Spinal cord (tissue), 10 donors: Measurements from ENCODE around the gene GDF15. TPM values are rescaled to one million over a fixed set of nuclear protein-coding genes. Genes with fewer than 3 reads are reported as not detected.

ENCODE experiments used
- DNase-seq, 6 donors: peaks; one replicate each; pipeline versions ENCODE4 v3.0.0 to v3.0.0-alpha.2; 2013 to 2015; ENCODE audit warnings: low spot score in 6 of 6, low read depth in 4 of 6
- H3K27ac ChIP-seq: one replicate; pipeline ENCODE4 v1.5.1; 2013; ENCODE audit warnings: low read depth, low read length, control low read depth
- H3K27me3 ChIP-seq: one replicate; pipeline ENCODE4 v1.6.1; 2013; ENCODE audit warnings: low read length; ENCODE audit not compliant: control insufficient read depth, insufficient read depth
- H3K36me3 ChIP-seq: one replicate; pipeline ENCODE4 v1.6.1; 2013; ENCODE audit warnings: low read length; ENCODE audit not compliant: control insufficient read depth, insufficient read depth
- H3K4me1 ChIP-seq: one replicate; pipeline ENCODE4 v1.6.1; 2013; ENCODE audit warnings: low read length; ENCODE audit not compliant: control insufficient read depth, insufficient read depth
- H3K4me3 ChIP-seq: one replicate; pipeline ENCODE4 v1.5.1; 2013; ENCODE audit warnings: low read depth, low read length, control low read depth
- H3K9me3 ChIP-seq: one replicate; pipeline ENCODE4 v1.6.1; 2013; ENCODE audit warnings: low read length; ENCODE audit not compliant: control insufficient read depth, insufficient read depth
- WGBS: methylation state at CpG from one replicate; pipeline ENCODE4 v1.1.5; 2013; ENCODE audit warnings: missing lambda C conversion rate; ENCODE audit not compliant: insufficient coverage; 5-methylcytosine and 5-hydroxymethylcytosine counted together
- polyA plus RNA-seq, 2 donors: library from polyadenylated mRNA; unstranded; fragments of 120-200 nt; gene quantifications; one replicate each; pipeline ENCODE4 v1.2.1, GENCODE V29; 2013; ENCODE audit not compliant: insufficient read length in 2 of 2
- total RNA-seq, 2 donors: library from RNA; depleted of rRNA in 1 of 2; stranded (reverse); fragments of 120-200 nt in 1 of 2; fragments of >200 nt in 1 of 2; gene quantifications; one replicate each; pipeline versions ENCODE4 v1.2.3 to v1.2.4, GENCODE V29; 2013 to 2014
- donor health status: healthy.

GDF15 gene
- total and polyA plus RNA-seq, 4 donors: 0.89 to 4.2 (median 2.0) TPM

- Histone ChIP-seq H3K9me3 (no peaks in the 10 kb centered on the region), H3K4me3 (peak overlapping the region; percentile 52), H3K36me3 (peaks cover 9% of the 10 kb centered on the region), H3K27ac (peak overlapping the region; percentile 98), H3K27me3 (no peaks in the 10 kb centered on the region), H3K4me1 (peaks cover 74% of the 10 kb centered on the region)
- DNase-seq: peak in 3 of 6 donors; percentile 59 to 88 (median 74)
- WGBS: 0% methylated on average over 33 of the region's 53 CpGs
Measured at GRCh38 chr19:18417250-18418028, 31.5 kb downstream of the GDF15 start.

- Histone ChIP-seq H3K9me3 (no peaks in the 10 kb centered on the region), H3K4me1 (peaks cover 79% of the 10 kb centered on the region), H3K27me3 (no peaks in the 10 kb centered on the region), H3K36me3 (peaks cover 15% of the 10 kb centered on the region), H3K27ac (peak overlapping the region; percentile 98), H3K4me3 (peak overlapping the region; percentile 27)
- WGBS: 2% methylated on average over 22 of the region's 30 CpGs
- DNase-seq: peak in 1 of 6 donors; percentile 44
Measured at GRCh38 chr19:18418029-18418482, 32.1 kb downstream of the GDF15 start.

- H3K36me3 ChIP-seq: peaks cover 21% of the 10 kb centered on the region
- peaks cover 85% of the 10 kb centered on the region for H3K4me1 ChIP-seq
- DNase-seq: no peak
- H3K27me3 ChIP-seq: no peaks in the 10 kb centered on the region
- no peaks in the 10 kb centered on the region for H3K9me3 ChIP-seq
- peak overlapping the region; percentile 45 for H3K4me3 ChIP-seq
- peak overlapping the region; percentile 98 for H3K27ac ChIP-seq
- WGBS: 14% methylated on average over 39 of the region's 39 CpGs
Measured at GRCh38 chr19:18418483-18419194, 32.7 kb downstream of the GDF15 start.

- DNase-seq: peak in 3 of 6 donors; percentile 66 to 95 (median 91)
- Histone ChIP-seq H3K27ac (peak within 1 kb of the TSS; percentile 98), H3K9me3 (no peaks in the 10 kb centered on the region), H3K4me3 (peak within 1 kb of the TSS; percentile 71), H3K4me1 (peaks cover 89% of the 10 kb centered on the region), H3K36me3 (peaks cover 26% of the 10 kb centered on the region), H3K27me3 (no peaks in the 10 kb centered on the region)
- under 1% methylated on average over 80 of the region's 80 CpGs for WGBS
Measured at GRCh38 chr19:18419195-18419698, 33.3 kb downstream of the GDF15 start, which contains the start of gene SSBP4. Gene SSBP4, plus strand, starts transcription at chr19:18419398. Its CDS starts 251 bp downstream, at chr19:18419649.

- H3K27me3 ChIP-seq: no peaks in the 10 kb centered on the region
- H3K9me3 ChIP-seq: no peaks in the 10 kb centered on the region
- no peak overlapping the region for H3K27ac ChIP-seq
- DNase-seq: peak in 2 of 6 donors; percentile 48 to 49
- peaks cover 27% of the 10 kb centered on the region for H3K36me3 ChIP-seq
- H3K4me3 ChIP-seq: peak overlapping the region; percentile 71
- peaks cover 87% of the 10 kb centered on the region for H3K4me1 ChIP-seq
- under 1% methylated on average over 97 of the region's 97 CpGs for WGBS
Measured at GRCh38 chr19:18419699-18420460, 33.9 kb downstream of the GDF15 start.

GRCh38 chr19:18420930-18421329 lies 35.0 kb downstream of the GDF15 start:
- no peak overlapping the region for H3K4me3 ChIP-seq
- no peak for DNase-seq
- H3K27me3 ChIP-seq: no peaks in the 10 kb centered on the region
- no peaks in the 10 kb centered on the region for H3K9me3 ChIP-seq
- 50% methylated on average over 1 of the region's 2 CpGs for WGBS
- H3K27ac ChIP-seq: no peak overlapping the region
- H3K4me1 ChIP-seq: peaks cover 87% of the 10 kb centered on the region
- H3K36me3 ChIP-seq: peaks cover 31% of the 10 kb centered on the region

GRCh38 chr19:18421371-18421959 lies 35.5 kb downstream of the GDF15 start:
- no peaks in the 10 kb centered on the region for H3K9me3 ChIP-seq
- no peaks in the 10 kb centered on the region for H3K27me3 ChIP-seq
- no peak overlapping the region for H3K4me3 ChIP-seq
- H3K27ac ChIP-seq: no peak overlapping the region
- no peak for DNase-seq
- WGBS: 78% methylated on average over 8 of the region's 12 CpGs
- H3K4me1 ChIP-seq: peaks cover 87% of the 10 kb centered on the region
- H3K36me3 ChIP-seq: peaks cover 35% of the 10 kb centered on the region

- no peaks in the 10 kb centered on the region for H3K9me3 ChIP-seq
- DNase-seq: peak in 1 of 6 donors; percentile 22
- no peaks in the 10 kb centered on the region for H3K27me3 ChIP-seq
- no peak overlapping the region for H3K4me3 ChIP-seq
- H3K4me1 ChIP-seq: peaks cover 79% of the 10 kb centered on the region
- H3K36me3 ChIP-seq: peaks cover 46% of the 10 kb centered on the region
- no peak overlapping the region for H3K27ac ChIP-seq
- WGBS: 67% methylated on average over 10 of the region's 14 CpGs
Measured at GRCh38 chr19:18422530-18423191, 36.7 kb downstream of the GDF15 start.
